Posterior vena cava (tissue), 2 donors: ENCODE measurements around the gene AAMDC. TPM values are rescaled to one million over a fixed set of nuclear protein-coding genes. Genes with fewer than 3 reads are reported as not detected.
"Not testable (repeated sequence)": the region's sequence is repeated elsewhere in the genome, so short reads cannot be mapped to it uniquely, and the experiment has no call there.

Experiments
- DNase-seq: peaks from one replicate; pipeline ENCODE4 v3.0.0-alpha.2; 2020; ENCODE audit warnings: low spot score
- intact Hi-C, 2 donors: fragments of 100-400 bp; cut with DNase I; formaldehyde crosslinking; loops; one replicate each; pipeline versions ENCODE4 v1.14.1 to v1.14.2; 2022 to 2023
- total RNA-seq, 2 donors: library from RNA; stranded (reverse); fragmentation: NEBNext Ultra II Directional; extraction: Animal tissue kit (Norgen Biotek cat#: 25700); gene quantifications; one replicate each; pipeline ENCODE4 v1.2.1, GENCODE V29; 2021
- donor health status: DM: yes; HTN: yes; CAD: no.
- donor health status: DM: yes; HTN: yes; CAD: no.

The AAMDC gene
- total RNA-seq, 2 donors from 2014 or later = 19.5 to 25.3 TPM

DNA sequence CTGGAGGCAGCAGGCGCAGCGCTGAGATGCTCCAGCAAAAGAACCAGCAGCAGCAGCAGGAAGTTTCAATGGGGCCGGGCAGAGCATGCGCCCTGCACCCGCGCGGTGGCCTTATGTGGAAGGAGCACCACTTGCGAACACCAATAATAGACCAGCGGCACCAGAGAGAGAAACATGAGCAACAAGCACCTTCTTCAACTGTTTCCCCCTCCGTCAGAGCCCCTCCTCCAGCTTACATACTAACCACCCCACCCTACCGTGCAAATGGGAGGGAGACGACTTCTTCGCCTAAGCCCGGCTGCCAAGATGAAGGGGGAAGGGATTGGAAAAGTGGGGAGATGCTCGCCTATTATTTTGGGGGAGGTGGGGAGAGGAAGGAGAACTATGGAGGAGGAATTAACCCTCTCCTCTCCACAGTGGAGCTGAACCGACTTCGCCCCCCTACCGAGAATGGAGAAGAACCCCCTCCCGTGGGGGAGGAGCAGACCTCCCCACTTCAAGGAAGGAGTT is 1.5 kb upstream of the AAMDC start:
- intact Hi-C loops = no loop called here
- DNase-seq = peak; percentile 96

- intact Hi-C loops = no loop called here
- DNase-seq = peak; percentile 83
These were observed 901 bp upstream of the AAMDC start for GRCh38 chr11:77819921-77820564.

GRCh38 chr11:77821349-77821851 is 456 bp downstream of the AAMDC start:
- intact Hi-C loops = no loop called here
- no peak for DNase-seq

GRCh38 chr11:77822126-77822525 is 1.2 kb downstream of the AAMDC start:
- DNase-seq, intact Hi-C loops: not testable (repeated sequence)

DNA sequence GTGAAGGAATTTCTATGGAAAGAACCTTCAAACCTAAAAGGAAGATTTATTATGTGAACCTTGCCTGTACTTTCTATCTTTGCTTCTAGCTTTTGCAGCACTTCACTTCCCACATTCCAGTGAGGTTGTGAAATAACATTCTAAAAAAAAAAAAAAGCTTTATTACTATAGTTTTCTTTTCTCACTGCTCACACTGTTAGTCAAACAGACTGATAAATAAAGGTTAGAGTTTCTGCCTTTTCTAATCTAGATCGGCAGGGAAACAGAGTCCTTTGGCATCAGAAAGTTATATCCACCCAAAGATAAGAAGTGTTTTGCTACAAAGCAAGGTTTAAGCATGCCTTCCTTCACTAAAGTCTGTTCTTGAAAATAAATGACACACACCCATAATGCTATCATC is 2.8 kb downstream of the AAMDC start:
- intact Hi-C loops = no loop called here
- DNase-seq = no peak

GRCh38 chr11:77828926-77829325 is 8.0 kb downstream of the AAMDC start:
- intact Hi-C loops = no loop called here

GRCh38 chr11:77833302-77833701 is 12.4 kb downstream of the AAMDC start:
- DNase-seq = no peak
- intact Hi-C loops = no loop called here

More at GRCh38 chr11:77828926-77829325, 8.0 kb downstream of the AAMDC start:
- DNase-seq = no peak

- intact Hi-C loops = no loop called here
- DNase-seq = no peak
These were observed 21.6 kb downstream of the AAMDC start for GRCh38 chr11:77842441-77843121.

DNA sequence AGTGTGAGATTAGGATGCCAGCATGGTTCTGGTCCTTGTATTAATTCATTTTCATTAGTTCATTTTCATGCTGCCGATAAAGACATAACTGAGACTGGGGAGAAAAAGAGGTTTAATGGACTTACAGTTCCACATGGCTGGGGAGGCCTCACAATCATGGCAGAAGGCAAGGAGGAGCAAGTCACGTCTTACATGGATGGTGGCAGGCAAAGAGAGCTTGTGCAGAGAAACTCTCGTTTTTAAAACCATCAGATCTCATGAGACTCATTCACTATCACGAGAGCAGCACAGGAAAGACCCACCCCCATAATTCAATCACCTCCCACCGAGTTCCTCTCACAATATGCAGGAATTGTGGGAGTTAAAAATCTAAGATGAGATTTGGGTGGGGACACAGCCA is 22.8 kb downstream of the AAMDC start:
- DNase-seq, intact Hi-C loops: not testable (repeated sequence)

DNA sequence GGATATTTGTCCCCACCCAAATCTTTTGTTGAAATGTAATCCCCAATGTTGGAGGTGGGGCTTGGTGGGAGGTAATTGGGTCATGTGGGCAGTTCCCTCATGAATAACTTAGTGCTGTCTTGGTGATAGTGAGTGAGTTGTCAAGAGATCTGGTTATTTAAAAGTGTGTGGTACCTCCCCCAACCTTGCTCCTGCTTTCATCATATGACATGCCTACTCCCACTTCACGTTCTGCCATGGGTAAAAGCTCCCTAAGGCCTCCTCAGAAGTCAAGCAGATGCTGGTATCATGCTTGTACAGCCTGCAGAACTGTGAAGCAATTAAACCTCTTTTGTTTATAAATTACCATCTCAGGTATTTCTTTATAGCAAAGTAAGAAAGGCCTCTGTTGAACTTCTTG is 30.6 kb downstream of the AAMDC start:
- intact Hi-C loops = no loop called here
- DNase-seq = no peak

GRCh38 chr11:77854838-77855237 is 33.9 kb downstream of the AAMDC start:
- intact Hi-C loops = no loop called here
- DNase-seq = no peak

GRCh38 chr11:77857906-77858457 is 37.0 kb downstream of the AAMDC start:
- DNase-seq, intact Hi-C loops: not testable (repeated sequence)

DNA sequence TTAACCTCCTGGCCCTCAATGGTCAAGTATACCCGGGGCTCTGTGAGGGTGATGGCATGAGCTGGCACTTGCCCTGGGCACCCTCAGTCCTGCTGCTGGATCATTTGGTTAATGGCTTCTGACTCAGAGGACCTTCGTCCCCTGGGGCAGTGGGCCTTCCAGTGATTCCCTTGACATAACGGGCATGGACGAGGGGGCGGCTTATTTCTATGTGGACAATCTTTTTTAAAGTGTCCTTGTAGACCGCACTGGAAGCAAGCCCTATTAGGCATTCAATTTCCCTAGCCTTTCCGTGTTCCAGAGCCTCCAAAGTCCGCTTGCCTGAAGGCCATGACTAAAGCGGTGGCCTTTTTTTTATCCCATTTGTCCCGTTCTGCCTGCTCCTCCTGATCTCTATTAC is 40.5 kb downstream of the AAMDC start:
- intact Hi-C loops = not testable (repeated sequence)
- peak; percentile 79 for DNase-seq

DNA sequence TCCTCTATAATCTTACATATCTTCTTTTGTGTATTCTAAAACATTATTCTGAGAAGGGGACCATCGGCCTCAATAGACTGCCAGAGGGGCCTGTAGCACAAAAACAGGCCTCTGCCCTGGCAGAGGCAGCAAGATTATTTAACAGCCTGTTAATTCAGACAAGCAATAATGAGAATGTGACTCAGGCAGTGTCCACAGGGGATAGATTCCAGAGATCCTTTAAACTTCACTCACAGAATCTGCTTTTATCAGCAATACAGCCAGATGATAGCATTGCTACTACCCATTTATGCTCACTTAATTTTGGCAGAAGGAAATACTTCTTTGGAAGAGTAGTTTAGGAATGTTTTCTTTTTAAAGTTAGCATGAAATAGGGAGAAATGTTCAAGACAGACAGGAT is 44.9 kb downstream of the AAMDC start:
- DNase-seq = no peak

GRCh38 chr11:77866336-77866735 is 45.4 kb downstream of the AAMDC start:
- no peak for DNase-seq
- intact Hi-C loops = no loop called here

More for the DNA sequence above, 44.9 kb downstream of the AAMDC start:
- intact Hi-C loops = no loop called here

DNA sequence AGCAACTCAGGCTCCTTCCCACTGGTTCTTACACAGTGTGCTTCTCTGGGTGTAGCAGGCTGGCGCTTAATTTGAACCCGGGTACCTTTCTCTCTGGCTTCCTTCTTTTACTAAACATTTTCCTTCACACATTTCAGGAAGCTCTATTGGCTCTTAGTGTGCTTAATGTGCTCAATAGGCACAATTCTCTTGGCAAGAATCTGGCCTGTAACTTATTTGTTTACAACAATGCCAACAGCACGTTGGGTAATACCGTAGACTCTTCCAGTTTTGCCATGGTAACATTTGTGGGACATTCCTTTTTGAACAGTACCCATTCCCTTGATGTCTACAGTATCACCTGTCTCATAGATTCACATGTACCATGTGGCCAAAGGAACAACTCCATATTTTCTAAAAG is 47.8 kb downstream of the AAMDC start:
- DNase-seq = no peak
- intact Hi-C loops = no loop called here

- intact Hi-C loops = no loop called here
- no peak for DNase-seq
These were observed 50.9 kb downstream of the AAMDC start for GRCh38 chr11:77871855-77872254.

GRCh38 chr11:77873345-77873744 is 52.4 kb downstream of the AAMDC start:
- no peak for DNase-seq
- intact Hi-C loops = no loop called here

DNA sequence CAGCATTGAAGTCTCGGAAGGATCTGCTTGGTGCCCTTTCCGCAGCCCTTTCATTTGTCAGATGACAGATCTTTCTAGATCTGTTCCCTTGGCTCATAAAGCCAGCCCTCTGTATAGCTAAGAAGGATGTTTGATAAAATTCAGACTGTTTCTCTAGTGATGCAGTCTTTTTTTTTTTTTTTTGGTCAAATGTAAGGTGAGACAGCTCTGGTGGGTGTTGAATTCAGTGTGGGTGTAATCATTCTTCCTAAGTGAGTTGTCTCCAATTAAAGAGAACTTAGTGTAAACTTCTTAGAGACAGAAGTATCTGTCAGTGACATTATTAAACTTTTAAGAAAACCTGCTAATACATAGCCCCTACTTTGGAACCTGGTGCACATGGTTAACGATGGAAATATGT is 53.3 kb downstream of the AAMDC start:
- intact Hi-C loops = no loop called here
- DNase-seq = no peak

GRCh38 chr11:77876045-77876444 is 55.1 kb downstream of the AAMDC start:
- no peak for DNase-seq
- intact Hi-C loops = no loop called here
